DMS79 treated with DMSO at 0.1 percent for 48 hours (cell line): ENCODE results near the gene TRAPPC5.

ENCODE experiments used
- DNase-seq: peaks from one replicate; lab custom pipeline; 2025; lab: John Stamatoyannopoulos, UW

Gene TRAPPC5

GRCh38 chr19:7701049-7701653 is 20.5 kb downstream of the TRAPPC5 start:
- no peak for DNase-seq

- DNase-seq: no peak
Measured at GRCh38 chr19:7701654-7702457, 21.2 kb downstream of the TRAPPC5 start, which contains the start of gene FCER2. FCER2 (minus strand) TSS chr19:7702131; CDS start chr19:7699760, 2,371 bp downstream.

- DNase-seq: no peak
Measured at GRCh38 chr19:7703332-7703731, 22.7 kb downstream of the TRAPPC5 start.

- DNase-seq: no peak
Measured at GRCh38 chr19:7704280-7705060, 23.8 kb downstream of the TRAPPC5 start.

GRCh38 chr19:7705387-7706187 is 25.0 kb downstream of the TRAPPC5 start:
- no peak for DNase-seq

- DNase-seq: no peak
Measured at GRCh38 chr19:7706188-7706954, 25.7 kb downstream of the TRAPPC5 start.

GRCh38 chr19:7706955-7707456 is 26.4 kb downstream of the TRAPPC5 start:
- no peak for DNase-seq

- no peak for DNase-seq
Measured at GRCh38 chr19:7709932-7710460, 29.4 kb downstream of the TRAPPC5 start.

- DNase-seq: no peak
Measured at GRCh38 chr19:7710616-7711015, 30.0 kb downstream of the TRAPPC5 start.

- DNase-seq: no peak
Measured at GRCh38 chr19:7715671-7716070, 35.0 kb downstream of the TRAPPC5 start.

GRCh38 chr19:7716762-7717161 is 36.1 kb downstream of the TRAPPC5 start:
- DNase-seq: no peak

- DNase-seq: no peak
Measured at GRCh38 chr19:7718668-7719067, 38.0 kb downstream of the TRAPPC5 start.

GRCh38 chr19:7720351-7720750 is 39.7 kb downstream of the TRAPPC5 start:
- DNase-seq: no peak

- no peak for DNase-seq
Measured at GRCh38 chr19:7722231-7722651, 41.6 kb downstream of the TRAPPC5 start.

- no peak for DNase-seq
Measured at GRCh38 chr19:7725791-7726190, 45.2 kb downstream of the TRAPPC5 start.

- no peak for DNase-seq
Measured at GRCh38 chr19:7729211-7729610, 48.6 kb downstream of the TRAPPC5 start.

- peak; percentile 26 for DNase-seq
Measured at GRCh38 chr19:7729831-7730285, 49.2 kb downstream of the TRAPPC5 start.

GRCh38 chr19:7730286-7731217 is 49.9 kb downstream of the TRAPPC5 start:
- no peak for DNase-seq

GRCh38 chr19:7731218-7731595 is 50.6 kb downstream of the TRAPPC5 start:
- DNase-seq: no peak
